ENCODE results near the gene PRKAB1.

The PRKAB1 gene

DNA sequence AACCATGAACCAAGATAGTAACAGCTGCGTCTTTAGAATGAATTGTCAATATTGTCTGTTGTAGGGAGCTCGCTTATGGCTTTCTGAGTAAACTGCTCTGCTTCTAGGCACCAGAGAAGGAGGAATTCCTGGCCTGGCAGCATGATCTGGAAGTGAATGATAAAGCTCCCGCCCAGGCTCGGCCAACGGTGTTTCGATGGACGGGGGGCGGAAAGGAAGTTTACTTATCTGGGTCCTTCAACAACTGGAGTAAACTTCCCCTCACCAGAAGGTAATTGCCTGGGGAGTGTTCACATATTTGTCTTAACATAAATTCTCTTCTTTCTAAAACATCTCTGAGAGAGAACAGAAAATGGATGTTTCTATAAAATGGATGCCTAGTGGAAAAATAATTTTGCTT lies 4.3 kb downstream of the PRKAB1 start:
- Histone ChIP-seq H3K27me3 (no peaks in the 10 kb centered on the region), H3K27ac (no peak overlapping the region), H3K4me2 (no peak overlapping the region), H3K36me3 (peaks cover 78% of the 10 kb centered on the region), H3K4me1 (peaks cover 37% of the 10 kb centered on the region), H3K9me3 (no peaks in the 10 kb centered on the region), H4K20me1 (peaks cover 67% of the 10 kb centered on the region), H3K4me3 (no peak overlapping the region), H3K9ac (no peak overlapping the region)
- TF ChIP-seq Cebpa-rat (IDR thresholded peaks at IDR 0.05): no peak

DNA sequence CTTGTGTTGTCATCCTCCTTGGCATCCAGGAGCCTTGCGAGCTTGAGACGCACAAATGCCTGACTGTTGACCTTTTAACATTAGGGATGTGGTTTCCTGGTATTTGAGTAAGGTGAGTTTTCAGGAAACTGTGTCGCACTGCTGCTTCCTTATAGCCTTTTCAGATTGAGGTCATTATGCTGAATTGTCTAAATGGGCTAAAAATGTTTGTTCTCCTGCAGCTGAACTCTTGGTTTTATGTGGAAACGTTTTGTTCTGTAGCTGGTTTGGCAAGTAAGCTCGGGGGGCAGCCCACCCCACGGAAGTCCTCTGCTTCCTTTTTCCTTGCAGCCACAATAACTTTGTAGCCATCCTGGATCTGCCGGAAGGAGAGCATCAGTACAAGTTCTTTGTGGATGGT lies 5.7 kb downstream of the PRKAB1 start:
- peaks cover 34% of the 10 kb centered on the region for H3K4me1 ChIP-seq
- no peak overlapping the region for H3K4me3 ChIP-seq
- H3K9me3 ChIP-seq: no peaks in the 10 kb centered on the region
- no peak for TF ChIP-seq Cebpa-rat (IDR thresholded peaks at IDR 0.05)
- peak overlapping the region; percentile 15 for H3K4me2 ChIP-seq
- peaks cover 93% of the 10 kb centered on the region for H3K36me3 ChIP-seq
- H3K27ac ChIP-seq: no peak overlapping the region
- H3K27me3 ChIP-seq: no peaks in the 10 kb centered on the region
- H4K20me1 ChIP-seq: peaks cover 70% of the 10 kb centered on the region
- no peak overlapping the region for H3K9ac ChIP-seq

DNA sequence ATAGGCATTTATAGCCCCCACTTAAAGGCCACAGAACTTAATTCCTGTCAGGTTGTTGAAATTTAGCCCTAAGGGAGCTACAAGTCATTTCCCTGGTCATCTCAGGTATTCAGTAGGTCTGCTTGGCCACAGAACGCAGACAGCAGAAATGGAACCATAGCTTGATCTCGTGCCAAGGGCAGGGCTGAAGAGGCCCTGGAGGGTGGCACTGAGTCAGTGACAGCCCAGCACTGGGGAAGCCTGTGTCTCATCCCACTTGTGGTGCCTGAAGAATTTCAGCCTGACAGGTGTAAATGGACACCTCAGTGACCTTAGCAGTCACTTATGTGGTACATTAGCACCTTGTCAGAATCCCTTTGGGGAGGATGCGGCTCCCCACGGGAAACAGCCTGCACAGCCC lies 6.6 kb downstream of the PRKAB1 start:
- H4K20me1 ChIP-seq: peaks cover 74% of the 10 kb centered on the region
- no peak overlapping the region for H3K27ac ChIP-seq
- no peak overlapping the region for H3K9ac ChIP-seq
- no peak overlapping the region for H3K4me2 ChIP-seq
- no peak for TF ChIP-seq Cebpa-rat (IDR thresholded peaks at IDR 0.05)
- no peak overlapping the region for H3K4me3 ChIP-seq
- peaks cover 26% of the 10 kb centered on the region for H3K4me1 ChIP-seq
- H3K27me3 ChIP-seq: no peaks in the 10 kb centered on the region
- peaks cover 100% of the 10 kb centered on the region for H3K36me3 ChIP-seq
- H3K9me3 ChIP-seq: no peaks in the 10 kb centered on the region

DNA sequence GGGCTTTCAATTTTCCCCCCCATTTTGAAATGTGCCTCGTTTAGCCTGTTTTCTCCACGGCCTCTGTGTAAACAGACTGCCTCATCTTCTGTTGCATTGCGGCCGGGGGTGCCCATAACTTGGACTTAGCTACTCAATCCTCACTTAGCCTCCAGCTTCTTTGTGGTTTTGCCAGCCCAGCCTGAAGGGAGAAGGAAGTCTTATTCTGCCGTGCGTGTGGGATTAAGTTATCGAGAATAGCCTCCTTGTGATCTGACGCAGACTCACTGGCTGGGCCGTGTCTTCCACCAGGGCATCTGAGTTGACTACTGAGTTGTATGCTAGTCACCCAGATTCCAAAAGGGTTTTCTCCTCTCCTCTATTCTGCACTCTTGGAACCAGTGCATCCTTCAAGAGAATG lies 8.1 kb downstream of the PRKAB1 start:
- Histone ChIP-seq H3K27me3 (no peaks in the 10 kb centered on the region), H3K4me3 (no peak overlapping the region), H3K9me3 (no peaks in the 10 kb centered on the region), H4K20me1 (peaks cover 60% of the 10 kb centered on the region), H3K4me1 (peaks cover 15% of the 10 kb centered on the region), H3K27ac (no peak overlapping the region), H3K9ac (no peak overlapping the region), H3K4me2 (no peak overlapping the region), H3K36me3 (peaks cover 100% of the 10 kb centered on the region)
- no peak for TF ChIP-seq Cebpa-rat (IDR thresholded peaks at IDR 0.05)

DNA sequence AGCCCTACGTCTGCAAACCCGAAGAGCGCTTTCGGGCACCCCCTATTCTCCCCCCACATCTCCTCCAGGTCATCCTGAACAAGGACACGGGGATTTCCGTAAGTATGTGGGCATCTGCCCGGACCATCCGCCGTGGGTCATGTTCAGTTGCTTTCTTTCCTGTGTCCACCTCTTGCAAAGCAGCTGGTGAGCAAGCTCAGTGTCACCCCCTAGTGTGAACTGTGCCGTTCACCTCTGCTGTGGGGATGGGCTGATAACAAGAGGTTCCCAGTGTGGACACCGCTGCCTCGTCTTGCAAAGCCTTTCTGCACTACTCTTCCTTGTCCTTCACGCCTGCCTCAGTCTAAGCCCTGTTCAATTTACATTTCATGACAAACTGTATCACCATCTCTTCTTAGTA lies 8.6 kb downstream of the PRKAB1 start:
- H3K9me3 ChIP-seq: no peaks in the 10 kb centered on the region
- no peak overlapping the region for H3K9ac ChIP-seq
- no peaks in the 10 kb centered on the region for H3K27me3 ChIP-seq
- H3K4me1 ChIP-seq: peaks cover 15% of the 10 kb centered on the region
- no peak overlapping the region for H3K4me3 ChIP-seq
- H4K20me1 ChIP-seq: peaks cover 55% of the 10 kb centered on the region
- H3K4me2 ChIP-seq: no peak overlapping the region
- peaks cover 100% of the 10 kb centered on the region for H3K36me3 ChIP-seq
- TF ChIP-seq Cebpa-rat (IDR thresholded peaks at IDR 0.05): no peak
- no peak overlapping the region for H3K27ac ChIP-seq

DNA sequence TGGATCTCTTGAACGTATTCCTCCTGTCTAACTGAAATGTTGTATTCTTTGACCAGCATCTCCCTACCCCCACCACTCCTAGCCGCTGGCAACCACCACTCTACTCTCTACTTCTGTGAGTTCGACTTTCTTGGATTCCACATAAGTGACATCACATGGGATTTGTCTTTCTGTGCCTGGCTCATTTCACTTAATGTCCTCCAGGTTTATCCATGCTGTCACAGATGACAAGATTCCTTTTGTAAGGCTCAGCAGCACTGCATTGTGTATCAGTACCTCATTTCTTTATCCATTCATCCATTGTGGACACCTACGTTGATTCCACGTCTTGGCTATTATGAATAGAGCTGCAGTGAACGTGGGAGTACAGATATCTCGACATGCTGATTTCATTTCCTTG lies 10.5 kb downstream of the PRKAB1 start:
- H3K4me1 ChIP-seq: peaks cover 17% of the 10 kb centered on the region
- H3K36me3 ChIP-seq: peaks cover 98% of the 10 kb centered on the region

DNA sequence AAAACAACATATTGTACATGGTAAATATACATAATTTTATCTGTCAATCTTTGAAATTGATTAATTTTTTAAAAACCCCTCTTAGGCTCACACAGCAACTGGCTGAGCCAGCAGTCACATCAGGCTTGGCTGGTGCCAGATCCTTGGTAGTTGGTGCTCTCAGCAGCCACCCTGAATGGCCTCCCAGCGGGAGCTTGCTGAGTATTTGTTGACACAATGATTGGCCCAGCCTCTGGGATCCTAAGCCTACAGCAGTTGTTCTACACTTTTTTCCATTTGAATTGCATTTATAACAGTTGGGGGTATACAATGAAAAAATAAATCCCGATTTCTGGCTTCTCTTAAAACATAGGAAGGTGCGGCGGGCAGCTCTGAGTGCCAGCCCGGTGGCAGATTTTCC lies 11.1 kb downstream of the PRKAB1 start:
- peaks cover 96% of the 10 kb centered on the region for H3K36me3 ChIP-seq
- no peak overlapping the region for H3K4me3 ChIP-seq
- no peak overlapping the region for H3K4me2 ChIP-seq
- no peak overlapping the region for H3K27ac ChIP-seq
- H3K4me1 ChIP-seq: peaks cover 17% of the 10 kb centered on the region
- H3K9ac ChIP-seq: no peak overlapping the region
- no peaks in the 10 kb centered on the region for H3K9me3 ChIP-seq
- peaks cover 32% of the 10 kb centered on the region for H4K20me1 ChIP-seq
- H3K27me3 ChIP-seq: no peaks in the 10 kb centered on the region
- no peak for TF ChIP-seq Cebpa-rat (IDR thresholded peaks at IDR 0.05)

More for the DNA sequence above, 10.5 kb downstream of the PRKAB1 start:
- Histone ChIP-seq H3K4me2 (no peak overlapping the region), H3K4me3 (no peak overlapping the region), H3K9me3 (no peaks in the 10 kb centered on the region), H3K9ac (no peak overlapping the region), H3K27me3 (no peaks in the 10 kb centered on the region), H4K20me1 (peaks cover 38% of the 10 kb centered on the region), H3K27ac (no peak overlapping the region)
- TF ChIP-seq Cebpa-rat (IDR thresholded peaks at IDR 0.05): no peak

DNA sequence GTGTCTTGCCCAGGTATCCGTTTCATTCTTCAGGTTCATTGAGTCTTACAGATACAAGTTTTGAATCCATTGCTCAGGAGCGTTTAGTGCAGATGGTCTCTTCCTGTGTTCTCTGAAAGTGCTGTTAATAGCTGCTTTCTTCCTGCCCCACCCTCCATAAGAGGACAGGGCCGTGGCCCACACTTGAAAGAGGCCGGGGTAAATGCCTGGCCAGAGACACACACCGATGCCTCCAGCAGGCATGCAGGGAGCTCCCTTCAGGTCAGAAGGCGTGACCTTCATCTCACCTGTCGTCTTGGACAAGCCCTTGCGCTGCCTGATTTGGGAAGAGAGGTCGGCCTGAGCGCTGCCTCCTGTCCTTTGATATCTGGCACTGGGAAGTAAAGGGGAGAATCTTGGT lies 11.6 kb downstream of the PRKAB1 start:
- no peaks in the 10 kb centered on the region for H3K27me3 ChIP-seq
- peaks cover 96% of the 10 kb centered on the region for H3K36me3 ChIP-seq

DNA sequence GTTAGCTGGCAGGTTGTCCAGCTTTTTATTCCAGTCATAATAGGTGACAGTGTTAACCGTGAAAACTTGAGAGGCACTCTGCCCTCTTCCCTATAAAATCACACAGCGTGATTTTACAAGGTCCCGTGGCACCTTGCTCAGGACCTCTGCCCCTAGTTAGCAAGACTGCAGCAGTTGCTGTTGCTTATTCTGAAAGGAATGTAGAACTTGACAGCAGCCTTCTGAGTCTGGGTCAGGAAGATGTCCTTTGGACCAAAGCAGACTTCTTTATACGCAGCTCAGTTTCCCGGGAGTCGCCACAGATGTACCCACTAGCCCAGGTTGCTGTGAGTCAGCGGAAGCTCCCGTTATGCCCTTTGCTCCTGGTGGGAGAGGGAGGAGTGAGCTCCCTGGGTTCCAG lies 13.2 kb downstream of the PRKAB1 start:
- peaks cover 21% of the 10 kb centered on the region for H3K4me1 ChIP-seq
- H3K36me3 ChIP-seq: peaks cover 93% of the 10 kb centered on the region
- H3K27ac ChIP-seq: no peak overlapping the region
- no peak overlapping the region for H3K4me3 ChIP-seq
- TF ChIP-seq Cebpa-rat (IDR thresholded peaks at IDR 0.05): no peak
- no peaks in the 10 kb centered on the region for H3K9me3 ChIP-seq
- H3K4me2 ChIP-seq: no peak overlapping the region
- H4K20me1 ChIP-seq: peaks cover 15% of the 10 kb centered on the region
- H3K27me3 ChIP-seq: no peaks in the 10 kb centered on the region
- no peak overlapping the region for H3K9ac ChIP-seq

More for the DNA sequence above, 11.6 kb downstream of the PRKAB1 start:
- TF ChIP-seq Cebpa-rat (IDR thresholded peaks at IDR 0.05): no peak
- Histone ChIP-seq H3K4me3 (no peak overlapping the region), H3K9me3 (no peaks in the 10 kb centered on the region), H3K9ac (no peak overlapping the region), H3K27ac (no peak overlapping the region), H3K4me1 (peaks cover 21% of the 10 kb centered on the region), H4K20me1 (peaks cover 31% of the 10 kb centered on the region), H3K4me2 (no peak overlapping the region)

DNA sequence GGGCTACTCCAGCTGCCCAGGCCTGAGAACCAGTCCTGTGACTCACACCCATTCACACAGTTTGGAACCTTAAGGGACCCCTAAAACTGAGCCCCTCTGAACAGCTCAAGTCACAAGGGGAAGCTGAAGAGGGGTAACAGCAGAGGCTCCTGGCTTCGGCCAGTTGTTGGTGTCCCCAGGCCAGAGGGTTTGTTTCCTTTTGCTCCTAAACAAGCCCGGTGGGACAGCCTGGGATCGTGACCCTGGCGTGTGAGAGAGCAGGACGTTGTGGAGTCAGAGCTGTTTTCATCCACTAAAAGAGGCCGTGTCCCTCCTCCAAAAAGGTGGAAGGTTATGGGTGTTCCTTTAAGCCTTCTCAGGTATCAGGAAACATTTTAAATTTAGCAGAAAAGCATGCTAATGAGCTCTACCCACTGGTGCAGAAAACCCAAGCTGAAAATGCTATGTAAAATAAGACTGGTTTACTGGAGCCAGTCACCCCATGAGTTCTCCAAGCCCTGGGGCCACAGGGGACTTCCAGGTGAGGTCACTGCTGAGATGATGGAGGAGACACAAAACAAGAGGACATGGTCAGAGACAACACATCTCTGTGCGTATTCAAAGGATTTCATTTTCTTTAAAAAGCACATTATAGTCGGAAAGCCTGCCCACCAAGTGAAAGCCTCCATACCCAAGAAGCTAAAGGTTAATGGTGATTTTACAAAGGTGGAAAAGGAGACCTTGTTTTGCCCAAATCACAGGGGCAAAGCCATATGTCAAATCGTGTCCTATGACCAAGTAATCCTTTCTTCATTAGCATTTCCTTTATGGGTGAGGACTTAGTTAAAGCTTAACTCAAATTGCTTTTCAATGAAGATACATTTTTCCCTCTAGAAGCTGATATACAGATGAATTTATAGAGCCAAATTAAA lies 14.1 kb downstream of the PRKAB1 start:
- Histone ChIP-seq H3K4me2 (no peak overlapping the region), H3K27me3 (no peaks in the 10 kb centered on the region), H3K9ac (no peak overlapping the region), H3K4me1 (peaks cover 21% of the 10 kb centered on the region), H3K9me3 (no peaks in the 10 kb centered on the region), H3K27ac (peak overlapping the region; percentile 40; the same call in 1 of the 2 replicates), H4K20me1 (peaks cover 9% of the 10 kb centered on the region; the same call in 1 of the 2 replicates), H3K4me3 (no peak overlapping the region), H3K36me3 (peaks cover 93% of the 10 kb centered on the region)
- TF ChIP-seq Cebpa-rat (IDR thresholded peaks at IDR 0.05): no peak

Measured in BLaER1 (cell line).